Stromal cell of bone marrow (primary cell): ENCODE data around the gene CREBZF.
"Not testable (repeated sequence)": the region's sequence is repeated elsewhere in the genome, so short reads cannot be mapped to it uniquely, and the experiment has no call there.

Experiments
- DNase-seq: peaks from one replicate; pipeline ENCODE4 v3.0.0-alpha.2; 2012; ENCODE audit warnings: low read depth

CREBZF gene

DNA sequence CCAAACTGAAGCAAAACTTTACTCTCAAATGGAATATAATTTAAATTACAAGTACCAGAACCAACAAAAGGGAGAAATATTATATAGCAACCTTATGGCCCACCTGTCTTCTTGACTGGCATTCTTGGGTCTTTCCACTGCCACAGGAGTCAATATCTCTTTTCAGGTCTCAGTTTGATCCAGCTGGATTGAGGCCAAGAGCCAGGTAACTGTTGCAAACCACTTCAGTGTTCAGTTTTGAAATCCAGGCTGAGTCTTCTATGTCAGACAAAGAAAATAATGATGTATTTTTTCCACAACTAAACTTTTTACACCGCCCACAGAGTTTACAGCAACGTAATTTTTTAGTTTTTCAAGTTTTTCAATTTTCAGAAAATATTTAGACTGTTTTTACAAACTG, 38.4 kb downstream of the CREBZF start:
- DNase-seq, result no peak

DNA sequence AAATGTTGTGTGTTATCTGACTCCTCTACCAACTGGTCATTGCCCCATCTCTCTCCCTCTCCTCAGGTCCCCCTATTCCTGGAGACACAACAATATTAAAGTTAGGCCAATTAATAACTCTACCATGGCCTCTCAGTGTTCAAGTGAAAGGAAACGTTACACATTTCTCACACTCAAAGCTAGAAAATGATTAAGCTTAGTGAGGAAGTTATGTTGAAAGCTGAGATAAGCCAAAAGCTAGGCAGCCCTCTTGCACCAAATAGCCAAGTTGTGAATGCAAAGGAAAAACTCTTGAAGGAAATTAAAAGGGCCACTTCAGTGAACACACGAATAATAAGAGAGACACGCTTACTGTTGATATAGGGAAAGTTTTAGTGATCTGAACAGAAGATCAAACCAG, 44.7 kb downstream of the CREBZF start:
- DNase-seq, result no peak

DNA sequence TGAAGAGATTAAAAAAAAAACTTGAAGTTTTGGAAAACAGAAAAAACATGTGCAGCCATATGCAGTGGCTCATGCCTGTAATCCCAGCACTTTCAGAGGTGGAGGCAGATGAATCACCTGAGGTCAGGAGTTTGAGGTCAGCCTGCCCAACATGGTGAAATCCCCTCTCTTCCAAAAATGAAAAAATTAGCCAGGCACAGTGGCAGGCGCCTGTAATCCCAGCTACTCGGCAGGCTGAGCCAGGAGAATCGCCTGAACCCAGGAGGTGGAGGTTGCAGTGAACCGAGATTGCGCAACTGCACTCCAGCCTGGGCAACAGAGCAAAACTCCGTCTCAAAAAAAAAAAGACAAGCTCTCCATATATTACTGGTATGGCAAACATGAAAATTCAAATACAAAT, 45.4 kb downstream of the CREBZF start:
- DNase-seq, result no peak

DNA sequence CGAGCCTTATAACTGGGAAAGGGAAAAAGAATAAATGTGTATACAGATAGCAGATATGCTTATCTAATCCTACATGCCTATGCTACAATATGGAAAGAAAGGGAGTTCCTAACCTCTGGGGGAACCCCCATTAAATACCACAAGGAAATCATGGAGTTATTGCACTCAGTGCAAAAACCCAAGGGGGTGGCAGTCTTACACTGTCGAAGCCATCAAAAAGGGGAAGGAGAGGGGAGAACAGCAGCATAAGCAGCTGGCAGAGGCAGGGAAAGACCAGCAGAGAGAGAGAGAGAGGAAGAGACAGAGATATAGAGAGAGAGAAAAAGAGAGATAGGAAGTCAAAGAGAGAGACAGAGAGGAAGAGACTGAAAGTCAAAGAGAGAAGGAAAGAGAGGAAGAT, 53.3 kb downstream of the CREBZF start:
- DNase-seq, result not testable (repeated sequence)
